ENCODE data around the gene AGMO.
A peak's percentile ranks its signal among the peaks of the same experiment; 100 is the strongest.

Gene AGMO

GRCh38 chr7:15503603-15504290, 58.1 kb downstream of the AGMO start:
- DNase-seq (ENCODE audit: low spot score): no peak

- peak; percentile 41 for DNase-seq (ENCODE audit: low spot score)
These were observed 63.4 kb downstream of the AGMO start for GRCh38 chr7:15498465-15498864.

GRCh38 chr7:15495170-15495569, 66.6 kb downstream of the AGMO start:
- no peak for DNase-seq (ENCODE audit: low spot score)

- DNase-seq (ENCODE audit: low spot score): no peak
These were observed 67.1 kb downstream of the AGMO start for GRCh38 chr7:15494711-15495110.

- DNase-seq (ENCODE audit: low spot score): no peak
These were observed 70.5 kb downstream of the AGMO start for GRCh38 chr7:15491361-15491760.

GRCh38 chr7:15490291-15490690, 71.5 kb downstream of the AGMO start:
- no peak for DNase-seq (ENCODE audit: low spot score)

- DNase-seq (ENCODE audit: low spot score): no peak
These were observed 72.0 kb downstream of the AGMO start for GRCh38 chr7:15489861-15490260.

GRCh38 chr7:15489383-15489782, 72.4 kb downstream of the AGMO start:
- peak; percentile 58 for DNase-seq (ENCODE audit: low spot score)

GRCh38 chr7:15488401-15488800, 73.4 kb downstream of the AGMO start:
- no peak for DNase-seq (ENCODE audit: low spot score)

GRCh38 chr7:15487896-15488295, 73.9 kb downstream of the AGMO start:
- no peak for DNase-seq (ENCODE audit: low spot score)

GRCh38 chr7:15485998-15486397, 75.8 kb downstream of the AGMO start:
- DNase-seq (ENCODE audit: low spot score): peak; percentile 73

- DNase-seq (ENCODE audit: low spot score): peak; percentile 90
These were observed 76.4 kb downstream of the AGMO start for GRCh38 chr7:15485431-15485830.

- DNase-seq (ENCODE audit: low spot score): no peak
These were observed 80.7 kb downstream of the AGMO start for GRCh38 chr7:15481132-15481531.

- peak; percentile 85 for DNase-seq (ENCODE audit: low spot score)
These were observed 83.4 kb downstream of the AGMO start for GRCh38 chr7:15478401-15478800.

- DNase-seq (ENCODE audit: low spot score): no peak
These were observed 85.3 kb downstream of the AGMO start for GRCh38 chr7:15476531-15476918.

GRCh38 chr7:15475808-15476530, 85.8 kb downstream of the AGMO start:
- no peak for DNase-seq (ENCODE audit: low spot score)

- no peak for DNase-seq (ENCODE audit: low spot score)
These were observed 90.2 kb downstream of the AGMO start for GRCh38 chr7:15471669-15471950.

- DNase-seq (ENCODE audit: low spot score): no peak
These were observed 90.8 kb downstream of the AGMO start for GRCh38 chr7:15470825-15471668.

GRCh38 chr7:15464667-15465121, 97.1 kb downstream of the AGMO start:
- DNase-seq (ENCODE audit: low spot score): no peak

- DNase-seq (ENCODE audit: low spot score): no peak
These were observed 97.8 kb downstream of the AGMO start for GRCh38 chr7:15463801-15464666.

- DNase-seq (ENCODE audit: low spot score): no peak
These were observed 99.0 kb downstream of the AGMO start for GRCh38 chr7:15462721-15463389.
